K562 (cell line): ENCODE results near the gene MRM2. TPM values are rescaled to one million over a fixed set of nuclear protein-coding genes. Genes with fewer than 3 reads are reported as not detected.

Source experiments
- ATAC-seq: fragments of 200-7000 bp; cut with Tn5 transposase; 3 replicates; pipeline ENCODE4 v1.9.1; 2020; ENCODE audit warnings: moderate library complexity
- BruUV-seq: library from RNA; stranded (reverse); fragments of 400-500 nt; replicated peaks from 2 replicates; lab custom pipeline; 2021; lab: Mats Ljungman, UMichigan
- CTCF ChIA-PET: fragments of 300-600 bp; formaldehyde crosslinking; extraction: SDS; loops from one replicate; lab custom pipeline; 2021; ENCODE audit warnings: low intra/inter-chr PET ratio; lab: Yijun Ruan, JAX
- POLR2A ChIA-PET: fragments of 300-600, 350-650 bp; sonication (Branson Sonifier 250); formaldehyde crosslinking; extraction: SDS; loops from one replicate; lab custom pipeline; 2021; ENCODE audit warnings: antibody characterized with exemption, inconsistent platforms; lab: Yijun Ruan, JAX
- DNase-seq, 4 experiments: peaks; one replicate each; pipeline versions ENCODE4 v3.0.0 to v3.0.0-alpha.2; 2011 to 2018; ENCODE audit warnings: low spot score in 3 of 4, mixed read lengths in 3 of 4; ENCODE audit errors: extremely low read depth in 1 of 4
- FAIRE-seq: peaks from 2 replicates; lab custom pipeline; 2011; peaks lifted over from hg19 to GRCh38; lab: Jason Lieb, UNC
- H2AFZ ChIP-seq: 2 replicates; pipeline ENCODE4 v1.6.0; 2011; ENCODE audit warnings: low read depth, low read length, control low read depth, inconsistent platforms
- H3K27ac ChIP-seq: fragments of 200-600 bp; 3 replicates; pipeline ENCODE4 v1.8.0; 2011; ENCODE audit warnings: low read depth, mild to moderate bottlenecking, control low read depth, inconsistent platforms, low read length, moderate library complexity, mixed read lengths; ENCODE audit errors: extremely low read depth
- H3K27me3 ChIP-seq, 2 experiments: fragments of 300-600 bp in 1 of 2; 2 replicates in 1 of 2; 3 replicates in 1 of 2; pipeline versions ENCODE4 v1.6.0 to v1.8.0; 2011; ENCODE audit warnings: inconsistent platforms in 2 of 2, low read length in 2 of 2, mild to moderate bottlenecking in 1 of 2, mixed read lengths in 1 of 2, moderate library complexity in 1 of 2; ENCODE audit not compliant: control insufficient read depth in 2 of 2, insufficient read depth in 2 of 2
- H3K36me3 ChIP-seq: fragments of 300-600 bp; 3 replicates; pipeline ENCODE4 v1.8.0; 2011; ENCODE audit warnings: mild to moderate bottlenecking, low read length, inconsistent platforms; ENCODE audit not compliant: control insufficient read depth, insufficient read depth
- H3K4me1 ChIP-seq, 2 experiments: fragments of 200-600 bp in 1 of 2; replicated peaks in 1 of 2; 2 replicates in 1 of 2; 3 replicates in 1 of 2; pipeline versions ENCODE4 v1.5.1 to v1.8.0; 2011; ENCODE audit warnings: inconsistent platforms in 2 of 2, low read length in 2 of 2, mild to moderate bottlenecking in 1 of 2, mixed read lengths in 1 of 2, moderate library complexity in 1 of 2; ENCODE audit not compliant: control insufficient read depth in 2 of 2, insufficient read depth in 2 of 2
- H3K4me2 ChIP-seq: 2 replicates; pipeline ENCODE4 v1.6.1; 2011; ENCODE audit warnings: low read length, control low read depth, inconsistent platforms, mixed read lengths; ENCODE audit not compliant: insufficient read depth
- H3K4me3 ChIP-seq: fragments of 200-600 bp; sonication (generic), shearing (Covaris generic); 2 replicates; pipeline ENCODE4 v1.5.1; 2016; ENCODE audit warnings: control low read depth, inconsistent platforms
- H3K79me2 ChIP-seq: fragments of 200-600 bp; 3 replicates; pipeline ENCODE4 v1.8.0; 2011; ENCODE audit warnings: low read length, inconsistent platforms; ENCODE audit not compliant: control insufficient read depth, insufficient read depth
- H3K9ac ChIP-seq, 2 experiments: 2 replicates each; pipeline versions ENCODE4 v1.6.0 to v1.6.1; 2011; ENCODE audit warnings: low read depth in 2 of 2, low read length in 2 of 2, control low read depth in 1 of 2, inconsistent platforms in 1 of 2, mild to moderate bottlenecking in 1 of 2, mixed read lengths in 1 of 2; ENCODE audit not compliant: insufficient read depth in 1 of 2
- H3K9me1 ChIP-seq: one replicate; pipeline ENCODE4 v1.6.0; 2011; ENCODE audit warnings: inconsistent platforms, mild to moderate bottlenecking, low read length, moderate library complexity; ENCODE audit not compliant: control insufficient read depth, insufficient read depth
- H3K9me3 ChIP-seq: replicated peaks from 2 replicates; pipeline ENCODE4 v1.5.1; 2011; ENCODE audit warnings: low read depth, low read length, inconsistent platforms; ENCODE audit not compliant: control insufficient read depth, insufficient read depth
- H4K20me1 ChIP-seq: replicated peaks from 2 replicates; pipeline ENCODE4 v1.6.1; 2011; ENCODE audit warnings: low read length, inconsistent platforms, mixed read lengths; ENCODE audit not compliant: control insufficient read depth, insufficient read depth
- CCNT2 ChIP-seq: IDR thresholded peaks from 2 replicates; pipeline ENCODE4 v1.6.1; 2011; ENCODE audit warnings: borderline replicate concordance, low read depth, mild to moderate bottlenecking, moderate library complexity, mixed read lengths, low read length; ENCODE audit not compliant: insufficient read length; ENCODE audit errors: extremely low read depth
- DMBX1 ChIP-seq: fragments of 250-450 bp; sonication (Bioruptor Pico); IDR thresholded peaks from 2 replicates; pipeline ENCODE4 v1.8.0; 2022; ENCODE audit warnings: inconsistent platforms, mild to moderate bottlenecking, moderate library complexity, borderline replicate concordance
- KAT8 ChIP-seq: fragments of 450-650 bp; IDR thresholded peaks from 2 replicates; pipeline ENCODE4 v1.6.1; 2016; ENCODE audit warnings: low read depth, mild to moderate bottlenecking
- POLR2G ChIP-seq: fragments of 200-400 bp; formaldehyde crosslinking; IDR thresholded peaks from 2 replicates; pipeline ENCODE4 v1.6.1; 2017; ENCODE audit warnings: low read depth, mild to moderate bottlenecking, antibody characterized with exemption, low read length, moderate library complexity
- THAP12 ChIP-seq: fragments of 250-450 bp; sonication (Bioruptor Pico); IDR thresholded peaks from 2 replicates; pipeline ENCODE4 v1.9.0; 2021; ENCODE audit warnings: mild to moderate bottlenecking, inconsistent platforms
- XRCC3 ChIP-seq: fragments of 450-650 bp; IDR thresholded peaks from 2 replicates; pipeline ENCODE4 v1.6.1; 2017; ENCODE audit warnings: mild to moderate bottlenecking, moderate library complexity
- WGBS: fragments of 100-300 bp; shearing (Covaris generic); methylation state at CpG from one replicate; pipeline ENCODE4 v1.1.6; 2016; ENCODE audit warnings: low coverage, mixed read lengths; ENCODE audit not compliant: insufficient coverage; ENCODE audit errors: missing lambda C conversion rate; 5-methylcytosine and 5-hydroxymethylcytosine counted together
- in situ Hi-C: fragments of 300-500 bp; cut with MboI; formaldehyde crosslinking; loops from 4 replicates; pipeline ENCODE4 v1.15.0; 2018; ENCODE audit warnings: inconsistent platforms, mixed read lengths
- intact Hi-C: fragments of 100-400 bp; cut with micrococcal nuclease; formaldehyde crosslinking; loops from 2 replicates; pipeline ENCODE4 v1.14.2; 2022
- polyA plus RNA-seq, 8 experiments: library from polyadenylated mRNA; depleted of rRNA in 4 of 8; stranded (reverse) in 5 of 8; unstranded in 3 of 8; fragments of >200 nt; fragmentation: Nextera tagmentation in 2 of 8; fragmentation: Illumina TruSeq in 1 of 8; extraction: Ambion mirVana in 2 of 8; extraction: Trizol in 1 of 8; gene quantifications; 2 replicates each; pipeline versions ENCODE4 v1.2.1 to v1.2.3, GENCODE V29; 2011 to 2014; ENCODE audit warnings: inconsistent platforms in 1 of 8, missing spikeins in 1 of 8
- total RNA-seq, 7 experiments: library from RNA; depleted of rRNA in 6 of 7; stranded (reverse); fragments of >200 nt in 6 of 7; fragmentation: Illumina TruSeq in 2 of 7; extraction: Trizol in 2 of 7; gene quantifications; 2 replicates each; pipeline versions ENCODE4 v1.2.1 to v1.2.3, GENCODE V29; 2011 to 2021; ENCODE audit warnings: low replicate concordance in 1 of 7

MRM2 gene
- total and polyA plus RNA-seq, 9 of the 15 experiments (the other 6 are each of a cell fraction or from before 2014, with no cell fraction given), result 32.4 to 116 (median 50.5) TPM

GRCh38 chr7:2198760-2199159, 43.2 kb downstream of the MRM2 start:
- Histone ChIP-seq H2AFZ (no peak overlapping the region), H3K9ac (peak overlapping the region in 1 of 2 experiments; percentile 16; a peak in 1 of 4 replicates), H3K9me3 (no peaks in the 10 kb centered on the region), H3K79me2 (no peaks in the 10 kb centered on the region), H3K4me2 (no peak overlapping the region), H3K27me3 (no peaks in the 10 kb centered on the region), H4K20me1 (0 out of 2 replicates have a peak, but pooled peaks cover 3% of the 10 kb centered on the region), H3K4me3 (no peak overlapping the region), H3K4me1 (peaks cover 0 to 24% of the 10 kb centered on the region in 2 experiments; a peak in 2 of 5 replicates), H3K9me1 (no peaks in the 10 kb centered on the region), H3K36me3 (peaks cover 62% of the 10 kb centered on the region; the same call in 2 of the 3 replicates), H3K27ac (no peak overlapping the region)
- DNase-seq (no peak), FAIRE-seq (no peak), ATAC-seq (no peak)
- CTCF ChIA-PET, result no interaction called here
- TF ChIP-seq THAP12 (CRISPR knock-in tag) (no peak), POLR2G (peak; percentile 0; the same call in 1 of the 2 replicates), XRCC3 (no peak), CCNT2 (no peak), DMBX1 (CRISPR knock-in tag) (no peak), KAT8 (no peak)
- no TSS peak for BruUV-seq
- in situ Hi-C loops, result no loop called here
- POLR2A ChIA-PET, result no interaction called here
- intact Hi-C loops, result no loop called here
- 93% methylated on average over 9 of the region's 10 CpGs for WGBS
